ENCODE data around the gene ZC3HAV1L. TPM values are rescaled to one million over a fixed set of nuclear protein-coding genes. Genes with fewer than 3 reads are reported as not detected.
"Not testable (repeated sequence)": the region's sequence is repeated elsewhere in the genome, so short reads cannot be mapped to it uniquely, and the experiment has no call there.

ZC3HAV1L gene
- total RNA-seq, 1 donor from 2014 or later, result 12.3 TPM

DNA sequence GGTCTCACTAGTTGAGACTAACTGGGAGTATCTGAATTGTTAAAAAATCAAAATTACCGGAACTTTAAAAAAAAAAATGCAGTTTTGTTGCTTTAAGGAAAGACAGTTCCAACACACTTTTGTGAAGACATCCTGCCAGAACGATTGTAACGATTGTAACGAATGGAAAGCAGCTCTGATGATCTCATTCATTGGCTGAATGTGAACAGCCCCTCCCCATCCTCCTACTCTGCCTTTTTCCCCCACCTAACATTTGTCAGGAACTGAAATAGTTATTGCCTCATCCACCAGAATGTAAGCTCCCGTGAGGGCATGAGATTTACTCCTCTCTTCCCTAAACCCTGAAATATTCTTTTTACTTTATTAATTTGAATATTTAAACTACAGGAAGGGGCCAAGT lies 23.1 kb upstream of the ZC3HAV1L start:
- TF ChIP-seq, protein P1, sequence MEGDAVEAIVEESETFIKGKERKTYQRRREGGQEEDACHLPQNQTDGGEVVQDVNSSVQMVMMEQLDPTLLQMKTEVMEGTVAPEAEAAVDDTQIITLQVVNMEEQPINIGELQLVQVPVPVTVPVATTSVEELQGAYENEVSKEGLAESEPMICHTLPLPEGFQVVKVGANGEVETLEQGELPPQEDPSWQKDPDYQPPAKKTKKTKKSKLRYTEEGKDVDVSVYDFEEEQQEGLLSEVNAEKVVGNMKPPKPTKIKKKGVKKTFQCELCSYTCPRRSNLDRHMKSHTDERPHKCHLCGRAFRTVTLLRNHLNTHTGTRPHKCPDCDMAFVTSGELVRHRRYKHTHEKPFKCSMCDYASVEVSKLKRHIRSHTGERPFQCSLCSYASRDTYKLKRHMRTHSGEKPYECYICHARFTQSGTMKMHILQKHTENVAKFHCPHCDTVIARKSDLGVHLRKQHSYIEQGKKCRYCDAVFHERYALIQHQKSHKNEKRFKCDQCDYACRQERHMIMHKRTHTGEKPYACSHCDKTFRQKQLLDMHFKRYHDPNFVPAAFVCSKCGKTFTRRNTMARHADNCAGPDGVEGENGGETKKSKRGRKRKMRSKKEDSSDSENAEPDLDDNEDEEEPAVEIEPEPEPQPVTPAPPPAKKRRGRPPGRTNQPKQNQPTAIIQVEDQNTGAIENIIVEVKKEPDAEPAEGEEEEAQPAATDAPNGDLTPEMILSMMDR (IDR thresholded peaks at IDR 0.05; ENCODE audit: insufficient read depth, low read depth, low read length), result no peak
- no peak for TF ChIP-seq EZH2 (IDR thresholded peaks at IDR 0.05; ENCODE audit: insufficient read depth, low read length)
- Mint-ChIP-seq H3K27me3 (ENCODE audit: low read depth, unreplicated experiment) (no peaks in the 10 kb centered on the region), H3K4me1 (ENCODE audit: low read depth, unreplicated experiment) (no peaks in the 10 kb centered on the region), H3K27ac (ENCODE audit: unreplicated experiment) (no peak overlapping the region), H3K4me3 (ENCODE audit: unreplicated experiment) (no peak overlapping the region), H3K36me3 (ENCODE audit: low read depth, unreplicated experiment) (peaks cover 26% of the 10 kb centered on the region), H3K9me3 (ENCODE audit: unreplicated experiment) (peaks cover 2% of the 10 kb centered on the region)
- no peaks in the 10 kb centered on the region for H3K27me3 ChIP-seq (ENCODE audit: insufficient read depth, low read length)
- H4K20me1 ChIP-seq (ENCODE audit: insufficient read depth, low read length), result no peaks in the 10 kb centered on the region
- DNase-seq (ENCODE audit: low read depth) (peak; percentile 28), FAIRE-seq (no peak)
- no peak overlapping the region for H3K27ac ChIP-seq (ENCODE audit: low read depth, low read length)
- H3K4me3 ChIP-seq (ENCODE audit: insufficient read depth, low read depth, low read length), result no peak overlapping the region
- H2AFZ ChIP-seq (ENCODE audit: low read depth, low read length), result no peak overlapping the region
- H3K4me2 ChIP-seq (ENCODE audit: low read length), result no peak overlapping the region
- no peak overlapping the region for H3K9ac ChIP-seq (ENCODE audit: low read length)
- no peaks in the 10 kb centered on the region for H3K4me1 ChIP-seq (ENCODE audit: insufficient read depth, low read length)
- no peaks in the 10 kb centered on the region for H3K79me2 ChIP-seq (ENCODE audit: insufficient read depth, low read length)
- peaks cover 3% of the 10 kb centered on the region for H3K36me3 ChIP-seq (ENCODE audit: insufficient read depth, low read length)
- H3K9me3 ChIP-seq (ENCODE audit: insufficient read depth, low read depth, low read length), result no peaks in the 10 kb centered on the region

DNA sequence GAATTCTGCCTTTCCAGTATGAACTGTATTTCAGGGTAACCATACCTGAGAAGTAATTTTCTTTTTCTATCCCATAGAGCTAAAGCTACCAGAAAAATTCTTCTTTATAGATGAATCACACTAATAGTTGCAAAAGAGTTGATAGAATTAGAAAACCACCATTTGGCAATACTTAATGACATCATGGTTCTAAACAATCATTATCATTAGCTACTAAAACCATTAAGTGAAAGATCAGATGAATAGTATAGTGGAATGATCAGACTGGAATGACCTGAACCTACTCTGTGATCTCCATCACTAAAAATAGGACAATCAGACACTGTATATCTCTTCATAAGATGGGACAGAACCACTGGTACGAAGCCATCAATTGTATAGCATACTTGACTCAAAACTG lies 19.8 kb upstream of the ZC3HAV1L start:
- no peaks in the 10 kb centered on the region for H3K4me1 Mint-ChIP-seq (ENCODE audit: low read depth, unreplicated experiment)
- H3K4me1 ChIP-seq (ENCODE audit: insufficient read depth, low read length), result no peaks in the 10 kb centered on the region
- no peak for FAIRE-seq
- no peaks in the 10 kb centered on the region for H3K27me3 ChIP-seq (ENCODE audit: insufficient read depth, low read length)
- no peak overlapping the region for H3K9ac ChIP-seq (ENCODE audit: low read length)
- H3K4me3 Mint-ChIP-seq (ENCODE audit: unreplicated experiment), result no peak overlapping the region
- H4K20me1 ChIP-seq (ENCODE audit: insufficient read depth, low read length), result no peaks in the 10 kb centered on the region
- H3K79me2 ChIP-seq (ENCODE audit: insufficient read depth, low read length), result no peaks in the 10 kb centered on the region
- H3K9me3 ChIP-seq (ENCODE audit: insufficient read depth, low read depth, low read length), result no peaks in the 10 kb centered on the region
- no peak for TF ChIP-seq EZH2 (IDR thresholded peaks at IDR 0.05; ENCODE audit: insufficient read depth, low read length)
- TF ChIP-seq, protein P1 (IDR thresholded peaks at IDR 0.05; ENCODE audit: insufficient read depth, low read depth, low read length), result no peak
- no peaks in the 10 kb centered on the region for H3K27me3 Mint-ChIP-seq (ENCODE audit: low read depth, unreplicated experiment)
- peaks cover 3% of the 10 kb centered on the region for H3K36me3 ChIP-seq (ENCODE audit: insufficient read depth, low read length)
- no peak overlapping the region for H3K4me2 ChIP-seq (ENCODE audit: low read length)
- H3K27ac Mint-ChIP-seq (ENCODE audit: unreplicated experiment), result no peak overlapping the region
- H3K4me3 ChIP-seq (ENCODE audit: insufficient read depth, low read depth, low read length), result no peak overlapping the region
- no peak for DNase-seq (ENCODE audit: low read depth)
- peaks cover 31% of the 10 kb centered on the region for H3K36me3 Mint-ChIP-seq (ENCODE audit: low read depth, unreplicated experiment)
- no peak overlapping the region for H3K27ac ChIP-seq (ENCODE audit: low read depth, low read length)
- no peaks in the 10 kb centered on the region for H3K9me3 Mint-ChIP-seq (ENCODE audit: unreplicated experiment)
- no peak overlapping the region for H2AFZ ChIP-seq (ENCODE audit: low read depth, low read length)

DNA sequence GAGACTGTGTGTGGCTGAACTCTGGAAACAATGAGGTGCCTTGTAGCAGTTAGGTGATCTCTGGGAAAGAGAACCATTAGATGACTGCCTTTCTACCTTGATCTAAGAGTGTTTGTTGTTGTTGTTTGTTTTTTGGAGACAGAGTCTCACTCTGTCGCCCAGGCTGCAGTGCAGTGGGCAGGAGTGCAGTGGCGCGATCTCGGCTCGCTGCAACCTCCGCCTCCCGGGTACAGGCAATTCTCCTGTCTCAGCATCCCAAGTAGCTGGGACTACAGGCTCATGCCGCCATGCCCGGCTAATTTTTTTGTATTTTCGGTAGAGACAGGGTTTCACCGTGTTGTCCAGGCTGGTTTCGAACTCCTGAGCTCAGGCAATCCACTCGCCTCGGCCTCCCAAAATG lies 18.8 kb upstream of the ZC3HAV1L start:
- not testable (repeated sequence) for H3K4me1 ChIP-seq (ENCODE audit: insufficient read depth, low read length); H3K9ac ChIP-seq (ENCODE audit: low read length); H3K27me3 Mint-ChIP-seq (ENCODE audit: low read depth, unreplicated experiment); H3K4me3 Mint-ChIP-seq (ENCODE audit: unreplicated experiment); H4K20me1 ChIP-seq (ENCODE audit: insufficient read depth, low read length); H3K27me3 ChIP-seq (ENCODE audit: insufficient read depth, low read length); H3K4me2 ChIP-seq (ENCODE audit: low read length); H3K27ac ChIP-seq (ENCODE audit: low read depth, low read length); H3K79me2 ChIP-seq (ENCODE audit: insufficient read depth, low read length); H3K4me3 ChIP-seq (ENCODE audit: insufficient read depth, low read depth, low read length); H2AFZ ChIP-seq (ENCODE audit: low read depth, low read length); DNase-seq (ENCODE audit: low read depth); H3K27ac Mint-ChIP-seq (ENCODE audit: unreplicated experiment); H3K36me3 ChIP-seq (ENCODE audit: insufficient read depth, low read length); H3K4me1 Mint-ChIP-seq (ENCODE audit: low read depth, unreplicated experiment); H3K9me3 ChIP-seq (ENCODE audit: insufficient read depth, low read depth, low read length); H3K9me3 Mint-ChIP-seq (ENCODE audit: unreplicated experiment); FAIRE-seq
- peaks cover 27% of the 10 kb centered on the region for H3K36me3 Mint-ChIP-seq (ENCODE audit: low read depth, unreplicated experiment)
